Measurements from ENCODE around the gene KCNIP3.

The KCNIP3 gene

DNA sequence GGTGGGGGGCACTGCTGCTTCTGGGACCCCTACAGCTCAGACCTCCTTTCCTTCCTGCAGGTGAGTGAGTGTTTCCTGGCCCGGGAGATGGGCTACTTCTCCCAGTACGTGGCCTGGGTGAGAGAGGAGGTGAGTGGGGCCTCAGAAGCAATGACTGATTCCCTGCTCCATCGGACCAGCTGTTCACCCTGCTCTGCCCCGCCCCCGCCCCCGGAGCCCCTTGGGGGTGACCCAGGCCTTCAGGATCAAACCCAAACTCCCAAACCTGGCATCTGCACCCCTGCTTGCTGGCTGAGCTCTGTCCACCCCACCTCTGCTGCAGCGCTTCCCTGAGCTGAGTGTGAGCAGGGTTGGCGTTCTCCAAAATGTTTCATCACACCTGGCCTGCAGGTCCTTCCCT lies 9.8 kb upstream of the KCNIP3 start:
- intact Hi-C loops (cut with DNase I), result no loop called here
- DNase-seq, result no peak

DNA sequence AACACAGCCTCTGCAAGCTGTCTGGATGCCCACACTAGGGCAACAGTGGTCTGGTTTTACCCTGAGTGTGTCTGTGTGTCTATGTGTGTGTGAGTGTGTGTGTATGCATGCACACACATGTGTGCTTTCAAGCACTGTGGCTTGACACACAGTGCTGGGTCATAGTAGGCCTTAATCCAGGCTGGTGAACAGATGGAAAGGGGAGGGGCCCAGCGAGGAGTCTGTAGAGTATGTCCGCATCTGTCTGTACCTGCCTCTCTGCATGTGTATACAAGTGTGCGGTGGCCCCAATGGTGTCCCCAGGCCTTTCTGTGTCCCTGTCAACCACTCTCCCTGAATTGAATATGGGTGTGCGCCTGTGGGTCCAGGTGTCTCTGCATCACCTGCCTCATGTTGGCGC lies 9.3 kb upstream of the KCNIP3 start:
- no peak for DNase-seq
- intact Hi-C loops (cut with DNase I), result no loop called here

DNA sequence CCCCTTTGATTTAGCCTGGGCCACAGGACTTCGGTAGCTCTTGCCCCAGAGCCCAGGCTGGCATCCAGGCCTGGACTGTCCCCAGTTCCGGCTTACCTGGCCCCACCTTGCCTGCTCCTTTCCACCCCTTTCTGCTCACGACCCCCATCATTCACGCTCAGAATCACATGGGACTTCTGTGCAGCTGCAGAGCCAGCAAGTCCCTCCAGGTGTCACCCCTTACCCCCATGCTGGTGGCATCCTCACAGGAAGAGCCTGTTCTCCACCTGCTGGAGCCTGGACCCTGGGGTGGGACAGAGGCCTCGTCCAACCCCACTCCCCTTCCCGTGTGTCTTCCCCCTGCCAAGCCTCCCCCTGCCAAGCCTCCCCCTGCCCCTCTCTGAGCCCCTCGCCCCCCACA lies 7.9 kb upstream of the KCNIP3 start:
- intact Hi-C loops (cut with DNase I), result no loop called here
- DNase-seq, result peak in 2 of 42 donors; percentile 49 to 72

DNA sequence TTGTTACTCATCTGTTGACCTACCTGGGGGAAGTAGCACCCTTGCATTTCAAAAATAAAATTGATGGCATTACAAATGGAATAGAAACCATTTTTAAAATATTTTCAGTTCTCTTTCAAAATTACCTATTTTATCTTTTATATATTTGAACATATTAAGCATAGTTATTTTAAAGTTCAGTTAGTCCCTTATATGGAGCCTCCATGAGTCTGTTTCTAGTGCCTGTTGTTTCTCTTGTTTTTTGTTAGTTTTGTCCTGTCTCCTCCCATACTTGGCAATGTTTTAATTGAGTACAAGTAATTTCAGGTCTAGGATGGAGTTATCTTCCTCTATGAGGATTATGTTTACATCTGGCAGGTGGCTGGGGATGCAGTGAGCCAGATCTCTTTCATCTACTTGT lies 5.9 kb upstream of the KCNIP3 start:
- intact Hi-C loops (cut with DNase I), result no loop called here
- no peak for DNase-seq

DNA sequence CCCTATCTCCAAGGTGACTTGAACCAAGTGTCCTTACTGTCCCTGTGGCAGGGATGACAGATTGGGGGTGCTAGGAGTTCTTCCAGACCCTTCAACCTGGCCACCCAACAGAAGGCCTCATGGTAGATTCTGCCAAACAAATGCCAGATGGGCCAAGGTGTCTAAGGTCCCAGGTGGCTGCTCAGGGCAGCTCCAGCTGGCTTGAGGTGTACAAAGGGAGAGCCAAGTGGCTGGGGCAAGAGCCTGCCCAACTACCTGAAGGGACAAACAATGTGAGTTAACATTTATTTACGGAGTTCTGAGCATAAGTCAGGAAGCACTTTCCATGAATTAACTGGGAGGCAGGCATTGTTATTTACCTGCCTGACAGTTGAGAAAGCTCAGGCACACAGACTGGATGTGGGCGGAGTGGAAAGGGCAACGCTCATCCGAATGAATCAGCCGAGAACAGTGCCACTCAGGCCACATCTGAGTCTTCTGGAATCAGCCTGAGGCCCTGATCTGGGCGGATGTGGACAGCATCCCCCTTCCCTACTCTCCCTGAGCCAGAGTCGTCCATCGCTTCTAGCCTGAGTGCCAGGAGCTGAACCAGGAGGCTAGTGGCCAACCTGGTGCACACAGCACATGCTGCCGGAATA lies 4.4 kb upstream of the KCNIP3 start:
- no peak for DNase-seq
- intact Hi-C loops (cut with DNase I), result no loop called here

DNA sequence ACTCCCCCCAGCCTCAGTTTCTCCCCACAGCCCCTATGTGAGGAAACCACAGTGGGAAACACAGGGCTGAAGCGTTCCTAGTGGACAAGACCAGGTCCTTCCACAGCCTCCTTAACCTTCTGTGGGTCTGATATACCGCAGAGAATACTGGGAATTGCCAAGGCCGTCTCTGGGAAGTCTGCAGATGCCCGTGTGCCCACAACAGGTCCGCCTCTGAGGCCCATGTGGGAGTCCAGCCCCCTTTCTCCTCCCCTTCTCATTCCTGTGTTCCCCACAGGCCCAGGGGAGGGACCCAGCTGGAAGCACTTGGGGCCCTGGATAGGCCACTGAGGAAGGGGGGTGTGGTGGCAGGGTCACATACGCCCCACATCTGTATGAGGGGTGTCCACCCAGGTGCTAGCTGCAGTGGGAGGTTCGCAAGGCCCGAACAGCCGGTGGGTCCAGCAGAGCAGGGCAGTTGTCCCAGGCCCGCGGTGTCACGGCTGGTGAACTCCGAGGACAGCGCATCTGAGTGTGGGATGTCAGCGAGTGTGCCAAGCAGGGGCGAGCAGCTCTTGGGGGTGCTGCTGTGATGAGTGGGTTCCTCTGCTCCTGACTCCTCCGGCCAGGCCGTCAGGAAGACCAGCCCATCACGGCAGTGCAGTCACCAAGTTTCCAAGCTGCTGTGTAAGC lies 2.4 kb upstream of the KCNIP3 start:
- DNase-seq, result no peak
- intact Hi-C loops (cut with DNase I), result no loop called here

DNA sequence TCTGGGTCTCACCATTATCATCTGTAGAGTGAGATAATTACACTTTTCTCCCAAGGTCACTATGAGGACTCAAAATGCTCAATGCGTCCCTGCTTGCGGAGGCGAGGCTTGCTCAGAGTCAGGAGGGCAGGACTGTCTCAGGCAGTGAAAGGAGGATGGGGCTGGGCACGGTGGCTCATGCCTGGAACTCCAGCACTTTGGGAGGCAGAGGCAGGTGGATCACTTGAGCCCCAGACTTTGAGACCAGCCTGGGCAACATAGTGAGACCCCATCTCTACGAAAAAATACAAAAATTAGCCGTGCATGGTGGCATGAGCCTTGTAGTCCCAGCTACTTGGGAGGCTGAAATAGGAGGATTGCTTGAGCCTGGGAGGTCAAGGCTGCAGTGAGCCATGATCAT lies 1.8 kb upstream of the KCNIP3 start:
- DNase-seq, result no peak
- intact Hi-C loops (cut with DNase I), result no loop called here

DNA sequence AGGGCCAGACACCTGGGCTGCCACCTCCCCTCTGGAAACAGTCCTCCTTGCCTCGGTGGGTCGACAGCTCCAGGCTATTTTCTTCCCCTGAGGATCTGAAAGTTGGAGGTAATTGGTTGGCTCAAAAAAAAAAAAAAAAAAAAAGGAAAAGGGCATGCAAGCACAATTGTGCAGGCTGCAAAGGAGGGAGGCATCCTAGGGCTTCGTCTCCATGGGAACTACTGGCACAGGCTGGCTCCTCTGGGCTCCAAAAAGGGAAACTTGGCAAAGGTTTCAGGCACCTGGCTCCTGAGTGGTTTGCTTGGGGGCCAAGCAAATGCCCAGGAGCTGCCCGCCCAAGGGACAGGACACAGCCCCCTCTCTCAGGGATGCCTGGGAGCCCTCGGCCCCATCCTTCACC lies 1.1 kb upstream of the KCNIP3 start:
- DNase-seq, result peak in 38 of 42 donors; percentile 42 to 92 (median 73)
- intact Hi-C loops (cut with DNase I), result no loop called here

DNA sequence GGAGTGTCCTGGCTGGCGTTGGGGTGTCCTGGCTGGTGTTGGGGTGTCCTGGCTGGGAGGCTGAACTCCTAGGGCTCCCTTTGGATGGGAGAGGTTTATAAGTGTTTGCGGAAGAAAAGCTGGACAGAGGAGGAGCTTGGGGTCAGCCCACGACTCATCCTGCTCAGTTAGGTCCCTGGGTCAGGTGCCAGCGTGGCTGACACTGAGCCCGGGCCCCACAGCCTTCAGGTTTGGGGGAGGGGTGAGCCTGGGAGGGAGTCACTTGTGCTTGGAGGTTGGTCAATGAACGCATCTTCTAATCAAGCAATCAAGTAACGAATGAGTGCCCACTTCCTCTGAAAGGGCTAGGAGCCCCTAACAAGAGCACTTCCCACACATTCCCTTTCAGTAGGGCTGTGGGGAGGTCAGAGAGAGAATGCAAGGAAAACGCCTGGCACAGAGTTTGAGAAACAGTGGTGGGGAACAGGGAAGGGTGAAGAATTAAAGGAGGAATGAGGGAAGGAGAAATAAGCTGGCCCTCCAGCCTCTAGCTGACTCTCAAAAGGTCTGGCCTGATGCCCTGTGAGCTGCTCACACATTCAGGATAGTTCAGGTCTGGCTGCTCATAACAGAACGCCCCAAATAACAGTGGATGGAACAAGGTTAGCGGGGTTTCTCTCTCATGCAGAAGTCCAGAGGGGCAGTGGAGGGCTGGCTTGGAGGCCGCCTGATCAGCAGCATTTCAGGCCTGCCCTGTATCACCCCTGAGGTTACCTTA lies 670 bp downstream of the KCNIP3 start:
- DNase-seq, result peak in 1 of 42 donors; percentile 48
- intact Hi-C loops (cut with DNase I), result no loop called here

DNA sequence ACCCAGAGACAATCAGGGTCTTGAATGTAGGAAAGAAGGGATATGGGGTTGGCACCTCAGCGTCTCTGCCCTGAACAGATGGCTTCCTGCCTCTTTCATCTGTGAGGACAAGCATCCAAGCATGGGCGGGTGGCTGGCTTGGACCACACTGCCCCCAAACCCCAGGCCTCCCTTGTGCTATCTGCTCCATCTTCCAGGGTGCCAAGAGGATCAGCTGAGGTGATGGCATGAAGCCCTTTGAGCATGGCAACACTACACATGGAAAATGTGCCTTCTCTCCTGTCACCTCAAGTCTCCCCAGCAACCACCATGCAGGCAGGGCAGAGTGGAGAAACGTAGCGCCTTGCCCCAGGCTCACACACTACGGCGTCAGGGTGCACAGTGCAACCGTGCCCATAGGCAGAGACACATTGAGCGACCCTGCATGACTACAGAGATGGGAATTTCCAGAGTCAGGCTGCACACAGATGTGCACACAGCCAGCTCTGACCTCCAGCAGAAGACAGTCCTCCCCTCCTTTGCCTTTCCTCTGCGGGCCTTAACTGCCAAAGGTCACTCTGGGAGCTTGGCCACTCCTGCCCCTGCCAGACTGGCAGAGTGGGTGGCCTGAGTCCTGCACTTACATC lies 1.5 kb downstream of the KCNIP3 start:
- intact Hi-C loops (cut with DNase I), result no loop called here
- peak in 1 of 42 donors; percentile 45 for DNase-seq

DNA sequence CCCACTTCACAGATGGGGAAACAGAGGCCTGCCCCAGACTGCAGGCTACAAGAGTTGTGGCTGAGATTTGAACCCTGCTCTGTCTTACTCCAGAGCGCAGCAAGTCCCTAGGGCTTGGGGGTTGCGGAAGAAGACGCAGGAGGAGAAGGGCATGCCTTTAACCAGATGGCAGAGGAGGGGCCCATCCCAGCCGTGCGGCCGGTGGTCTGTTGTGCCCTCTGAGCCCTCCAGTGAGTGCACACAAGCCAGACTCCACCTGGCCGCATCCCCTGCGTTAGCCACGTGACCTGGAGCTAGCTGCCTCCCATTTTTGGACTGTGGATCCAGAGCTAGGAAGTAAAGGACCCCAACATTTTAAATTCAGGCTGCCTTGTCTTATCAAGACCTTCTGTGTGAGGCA lies 2.8 kb downstream of the KCNIP3 start:
- intact Hi-C loops (cut with DNase I), result no loop called here
- DNase-seq, result no peak

DNA sequence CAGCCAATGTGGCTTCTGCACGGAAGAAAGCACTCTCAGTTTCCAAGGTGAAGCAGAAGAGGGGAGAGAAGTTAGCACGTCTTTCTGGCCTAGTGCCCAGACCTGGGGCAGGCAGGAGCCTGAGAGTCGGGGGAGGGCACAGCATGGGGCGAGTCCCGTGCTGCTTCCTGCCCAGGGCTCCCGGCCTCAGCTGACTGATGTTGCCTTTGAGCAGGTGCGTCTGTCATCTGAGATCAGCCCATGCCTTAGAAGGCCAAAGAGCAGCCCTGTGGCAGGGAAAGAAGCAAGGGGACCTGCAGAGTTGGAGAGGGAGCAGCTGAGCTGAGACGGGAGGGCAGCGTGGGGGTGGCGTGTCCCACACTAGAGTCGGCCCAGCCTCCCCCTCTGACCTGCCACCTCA lies 3.3 kb downstream of the KCNIP3 start:
- intact Hi-C loops (cut with DNase I), result no loop called here
- DNase-seq, result no peak

DNA sequence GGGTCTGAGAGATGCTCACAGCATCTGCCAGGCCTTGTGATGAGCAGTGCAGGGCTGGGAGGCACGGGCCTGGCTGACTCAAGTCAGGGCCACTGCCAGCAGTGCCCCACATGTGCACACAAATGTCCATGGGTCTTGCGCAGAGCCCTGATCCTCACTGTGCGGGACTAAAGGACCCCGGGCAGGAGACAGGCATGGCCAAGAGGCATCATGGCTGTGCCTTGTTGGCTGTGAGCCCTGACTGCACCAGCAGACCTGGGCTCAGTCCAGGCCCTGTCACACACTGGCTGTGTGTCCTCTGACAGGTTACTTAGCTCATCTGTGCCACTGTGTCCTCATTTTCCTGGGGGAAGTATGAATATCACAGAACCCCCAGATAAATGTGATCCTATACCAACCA lies 4.0 kb downstream of the KCNIP3 start:
- no peak for DNase-seq
- intact Hi-C loops (cut with DNase I), result no loop called here

DNA sequence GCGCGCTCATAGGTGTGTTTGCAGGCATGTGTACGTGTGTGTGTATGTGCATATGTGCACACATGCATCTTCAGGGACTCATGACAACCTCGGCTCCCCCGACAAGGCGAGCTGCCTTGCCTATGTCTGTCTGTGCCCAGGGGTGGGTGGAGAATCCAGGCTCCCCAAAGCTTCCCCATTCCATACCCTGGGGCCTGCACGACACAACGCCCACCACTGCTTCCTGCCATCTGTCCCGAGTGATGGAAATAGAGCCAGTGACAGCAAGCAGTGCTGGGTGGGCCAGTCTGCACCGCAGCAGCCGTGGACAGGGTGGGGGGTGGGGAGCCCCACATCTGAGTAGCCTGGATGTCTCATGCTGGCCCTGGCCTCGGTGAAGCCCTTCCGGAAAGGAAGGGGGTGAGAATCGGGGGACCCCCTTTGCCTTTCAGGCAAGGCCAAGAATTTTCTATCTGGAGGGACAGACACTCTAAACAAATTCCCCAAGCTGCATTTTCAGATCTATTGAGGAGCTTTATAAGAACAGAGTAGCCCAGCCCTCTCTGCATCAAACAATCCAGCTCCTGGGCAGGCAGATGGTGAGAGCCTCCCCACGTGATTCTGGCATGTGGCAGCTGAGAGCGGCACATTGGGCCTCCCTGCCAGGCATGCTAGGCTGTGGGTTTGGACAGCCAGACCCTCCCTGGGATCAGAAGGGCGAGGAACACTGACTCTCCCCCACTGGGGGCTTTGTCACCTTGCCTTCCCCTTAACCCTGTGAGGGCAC lies 4.9 kb downstream of the KCNIP3 start:
- intact Hi-C loops (cut with DNase I), result no loop called here
- peak in 3 of 42 donors; percentile 45 to 59 (median 47) for DNase-seq

DNA sequence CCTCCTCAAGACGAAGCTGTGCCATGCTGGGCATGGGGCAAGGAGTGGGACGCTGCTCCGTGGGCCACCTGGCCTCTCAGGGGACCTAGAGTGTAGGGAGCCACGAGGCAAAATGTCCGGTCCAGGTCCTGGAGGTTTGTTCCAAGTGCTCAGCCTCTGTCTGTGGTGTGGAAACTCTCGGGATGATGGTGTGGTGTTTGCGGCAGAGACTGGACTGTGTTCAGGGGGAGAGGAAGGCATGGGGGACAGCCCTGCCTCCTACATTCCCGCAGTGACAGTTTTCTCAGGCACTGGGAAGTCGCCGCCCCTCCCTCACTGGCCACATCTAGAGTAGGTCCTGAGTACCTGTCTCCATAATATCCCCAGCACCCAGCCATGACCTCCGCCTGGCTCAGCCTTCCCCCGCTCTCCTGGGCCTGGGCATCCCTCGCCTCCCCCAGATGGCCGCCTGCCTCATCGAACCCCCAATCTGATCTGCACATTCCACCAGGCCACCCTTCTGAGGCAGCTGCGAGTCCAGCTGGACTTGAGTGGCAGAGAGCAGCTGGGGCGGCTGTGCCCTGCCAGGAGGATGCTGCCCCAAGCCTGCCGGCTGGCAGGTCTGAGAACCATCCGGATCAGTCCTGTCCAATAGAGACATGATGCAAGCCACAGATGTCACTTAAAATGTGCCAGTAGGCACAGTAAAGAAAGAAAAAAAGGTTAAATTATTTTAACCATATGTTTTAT lies 6.2 kb downstream of the KCNIP3 start:
- peak in 41 of 42 donors; percentile 60 to 87 (median 80) for DNase-seq
- intact Hi-C loops (cut with DNase I), result no loop called here

DNA sequence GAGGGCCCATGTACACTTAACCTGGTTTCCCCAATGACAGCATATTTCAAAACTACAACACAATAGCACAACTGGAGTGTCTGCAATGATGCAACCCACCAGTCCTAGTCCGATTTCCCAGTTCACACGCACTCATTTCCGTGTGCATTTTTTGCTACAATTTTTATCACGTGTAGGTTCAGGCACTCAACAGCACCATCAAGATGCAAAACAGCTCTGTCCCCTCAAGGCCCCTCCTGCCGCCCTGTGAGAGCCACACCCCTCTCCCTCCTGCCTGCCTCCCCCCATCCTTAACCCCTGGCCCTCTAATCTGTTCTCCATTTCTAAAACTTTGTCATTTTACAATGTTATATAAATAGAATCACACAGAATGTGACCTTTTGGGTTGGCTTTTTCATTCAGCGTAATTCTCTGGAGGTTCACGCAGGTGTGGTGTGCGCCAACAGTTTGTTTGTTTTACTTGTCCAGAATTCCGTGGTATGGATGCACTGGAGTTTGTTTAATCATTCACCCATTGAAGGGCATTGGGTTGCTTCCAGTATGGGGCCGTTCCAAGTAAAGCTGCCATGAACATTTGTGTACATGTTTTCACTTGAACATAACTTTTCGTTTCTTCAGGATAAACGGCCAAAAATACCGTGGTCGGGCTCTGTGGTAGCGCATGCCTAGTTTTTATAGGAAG lies 8.4 kb downstream of the KCNIP3 start:
- intact Hi-C loops (cut with DNase I), result no loop called here
- no peak for DNase-seq

DNA sequence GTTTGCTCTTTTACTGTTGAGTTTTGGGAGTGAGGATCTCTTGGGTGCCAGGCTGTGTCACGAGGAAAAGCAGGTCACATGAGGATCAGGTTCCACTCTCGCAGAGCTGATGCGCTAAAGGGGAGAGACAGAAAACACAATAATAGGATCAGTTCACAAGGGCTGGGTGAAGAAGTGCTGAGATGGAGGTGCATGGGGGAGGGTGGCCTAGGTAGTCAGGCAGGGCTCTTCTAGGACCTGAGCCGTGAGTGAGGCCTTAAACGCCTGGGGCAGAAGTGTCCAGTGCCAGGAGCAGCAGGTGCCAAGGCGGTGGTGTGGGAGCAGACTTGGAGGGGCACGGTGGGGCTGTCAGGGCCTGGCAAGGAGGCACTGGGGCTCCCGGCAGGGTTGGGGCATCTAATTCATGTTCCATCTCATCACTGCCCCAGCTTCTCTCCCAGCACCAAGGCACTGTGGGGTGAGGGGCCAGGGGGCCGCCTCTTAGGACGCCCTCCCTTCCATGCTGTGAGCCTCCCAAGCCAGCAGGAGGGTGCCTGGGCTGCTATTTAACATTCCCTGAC lies 9.3 kb downstream of the KCNIP3 start:
- no peak for DNase-seq
- intact Hi-C loops (cut with DNase I), result no loop called here

DNA sequence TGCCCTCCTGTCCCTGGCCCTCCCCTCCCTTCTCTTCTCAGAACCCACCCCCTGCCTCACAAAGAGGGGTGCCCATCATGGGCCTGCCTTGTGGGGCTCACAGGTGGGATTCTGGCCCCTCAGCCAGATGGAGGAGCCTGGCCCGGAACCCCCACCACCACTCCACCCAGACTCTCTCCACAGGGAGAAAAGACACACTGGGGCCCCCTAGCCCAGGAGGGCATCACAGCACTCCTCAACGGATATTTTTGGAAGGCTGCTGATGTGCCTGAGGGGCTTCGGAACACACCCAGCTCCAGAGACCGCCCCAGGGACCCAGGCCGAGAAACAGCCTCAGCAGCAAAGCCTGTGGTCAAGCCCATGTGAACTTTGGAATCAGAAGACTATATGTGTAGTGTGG lies 9.9 kb downstream of the KCNIP3 start:
- DNase-seq, result no peak
- intact Hi-C loops (cut with DNase I), result no loop called here
